ENCODE data around the gene RINL. TPM values are rescaled to one million over a fixed set of nuclear protein-coding genes. Genes with fewer than 3 reads are reported as not detected.
"Not testable (repeated sequence)": the region's sequence is repeated elsewhere in the genome, so short reads cannot be mapped to it uniquely, and the experiment has no call there.

Gene RINL
- polyA plus RNA-seq, 3 donors, result 7.2 to 19.3 (median 13.5) TPM

DNA sequence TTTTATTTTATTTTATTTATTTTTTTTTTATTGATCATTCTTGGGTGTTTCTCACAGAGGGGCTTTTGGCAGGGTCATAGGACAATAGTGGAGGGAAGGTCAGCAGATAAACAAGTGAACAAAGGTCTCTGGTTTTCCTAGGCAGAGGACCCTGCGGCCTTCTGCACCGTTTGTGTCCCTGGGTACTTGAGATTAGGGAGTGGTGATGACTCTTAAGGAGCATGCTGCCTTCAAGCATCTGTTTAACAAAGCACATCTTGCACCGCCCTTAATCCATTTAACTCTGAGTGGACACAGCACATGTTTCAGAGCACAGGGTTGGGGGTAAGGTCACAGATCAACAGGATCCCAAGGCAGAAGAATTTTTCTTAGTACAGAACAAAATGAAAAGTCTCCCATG is 23.1 kb downstream of the RINL start:
- not testable (repeated sequence) for H3K27ac ChIP-seq (ENCODE audit: low read depth, low read length)

DNA sequence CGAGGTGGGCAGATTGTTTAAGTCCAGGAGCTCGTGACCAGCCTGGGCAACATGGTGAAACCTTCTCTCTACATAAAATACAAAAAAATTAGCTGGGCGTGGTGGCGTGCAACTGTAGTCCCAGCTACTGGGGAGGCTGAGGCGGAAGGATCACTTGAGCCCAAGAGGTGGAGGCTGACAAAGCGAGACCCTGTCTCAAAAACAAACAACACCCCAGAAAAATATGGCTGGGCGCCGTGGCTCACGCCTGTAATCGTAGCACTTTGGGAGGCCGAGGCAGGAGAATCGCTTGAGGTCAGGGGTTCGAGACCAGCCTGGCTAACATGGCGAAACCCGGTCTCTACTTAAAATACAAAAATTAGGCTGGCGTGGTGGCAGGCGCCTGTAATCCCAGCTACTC is 24.9 kb downstream of the RINL start:
- no peak overlapping the region for H3K27ac ChIP-seq (ENCODE audit: low read depth, low read length)
- 87 to 92% (median 90%) methylated on average over 17 of the region's 17 CpGs for WGBS, 3 donors

More for the DNA sequence above, 23.1 kb downstream of the RINL start:
- WGBS, 3 donors, result 69 to 82% (median 74%) methylated on average over 2 to 3 of the region's 3 CpGs

- peak overlapping the region; percentile 97 for H3K27ac ChIP-seq (ENCODE audit: low read depth, low read length)
- 1 to 2% (median 2%) methylated on average over 42 to 52 of the region's 52 CpGs for WGBS, 3 donors
These were observed 25.6 kb downstream of the RINL start for GRCh38 chr19:38852231-38853044.

GRCh38 chr19:38851622-38852230 is 26.3 kb downstream of the RINL start:
- 0 to 1% (median 1%) methylated on average over 33 to 65 of the region's 67 CpGs for WGBS, 3 donors
- peak overlapping the region; percentile 98 for H3K27ac ChIP-seq (ENCODE audit: low read depth, low read length)

DNA sequence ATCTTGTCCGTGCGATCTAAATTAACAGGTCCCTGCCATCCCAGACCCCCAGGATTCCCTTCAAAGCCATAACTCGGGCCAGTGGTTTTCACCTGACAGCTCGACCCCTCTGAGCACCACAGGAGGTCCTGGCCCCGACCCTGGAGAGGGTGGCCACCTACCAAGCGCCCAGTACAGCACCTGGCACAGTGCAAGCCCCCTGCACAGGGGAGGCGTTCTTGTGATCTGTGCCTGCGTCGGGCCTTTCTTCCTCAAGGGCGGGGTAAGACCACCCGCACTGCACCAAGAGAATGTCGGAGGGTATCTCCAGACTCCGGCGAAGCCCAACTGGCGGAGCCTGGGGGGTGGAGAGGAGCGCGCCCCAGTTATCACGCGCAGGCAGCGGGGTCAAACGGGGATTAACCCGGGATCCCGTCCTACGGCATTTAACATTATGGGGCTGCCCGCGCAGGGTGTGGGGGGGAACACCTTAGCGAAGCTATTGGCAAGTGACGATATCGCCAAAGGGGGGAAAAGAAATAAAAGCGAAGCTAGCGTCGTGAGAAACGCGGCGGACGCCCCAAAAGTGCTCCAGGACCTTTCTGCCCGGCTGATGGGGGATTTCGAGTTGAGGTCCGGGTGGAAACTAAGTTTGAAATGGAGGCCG is 27.0 kb downstream of the RINL start:
- WGBS, 3 donors, result 2% methylated on average over 40 of the region's 40 CpGs
- peak overlapping the region; percentile 98 for H3K27ac ChIP-seq (ENCODE audit: low read depth, low read length)

DNA sequence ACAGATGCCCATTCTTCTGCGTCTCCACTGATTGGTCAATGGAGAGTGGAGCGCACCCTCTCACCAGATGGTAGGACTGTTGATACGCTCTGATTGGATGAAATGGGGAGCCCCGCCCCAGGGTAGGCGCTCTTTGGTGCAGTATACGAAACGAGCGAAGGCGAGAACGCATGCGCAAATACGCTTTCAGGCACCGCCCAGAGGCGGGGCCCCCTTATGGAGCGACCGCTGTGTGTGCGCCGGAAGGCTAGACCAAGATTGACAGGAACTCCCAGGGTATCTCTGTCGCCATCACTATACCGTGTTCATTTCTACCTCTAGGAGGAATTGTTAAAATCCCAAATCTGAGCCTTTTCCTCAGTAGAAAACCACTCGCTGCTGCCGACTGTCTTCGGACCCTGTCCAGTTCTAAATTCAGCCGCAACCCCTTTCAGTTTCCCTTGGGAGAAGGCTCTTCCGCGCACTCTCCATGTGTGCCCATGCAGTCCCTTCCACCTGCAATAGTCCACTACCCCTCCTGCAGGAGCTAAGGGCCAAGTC is 27.6 kb downstream of the RINL start:
- peak overlapping the region; percentile 98 for H3K27ac ChIP-seq (ENCODE audit: low read depth, low read length)
- WGBS, 3 donors, result 0% methylated on average over 26 of the region's 26 CpGs

- 0 to 1% (median 0%) methylated on average over 36 to 50 of the region's 50 CpGs for WGBS, 3 donors
- peak within 1 kb of the TSS; percentile 98 for H3K27ac ChIP-seq (ENCODE audit: low read depth, low read length)
These were observed 28.1 kb downstream of the RINL start, which contains the start of gene HNRNPL for GRCh38 chr19:38849860-38850435. Gene HNRNPL, minus strand, starts transcription at chr19:38849986. Its CDS starts 20 bp downstream, at chr19:38849966.

GRCh38 chr19:38849147-38849859 is 28.8 kb downstream of the RINL start:
- 1% methylated on average over 57 to 76 of the region's 76 CpGs for WGBS, 3 donors
- H3K27ac ChIP-seq (ENCODE audit: low read depth, low read length), result peak overlapping the region; percentile 98

GRCh38 chr19:38848299-38849146 is 29.6 kb downstream of the RINL start:
- no peak overlapping the region for H3K27ac ChIP-seq (ENCODE audit: low read depth, low read length)
- 16 to 30% (median 22%) methylated on average over 22 of the region's 22 CpGs for WGBS, 3 donors

DNA sequence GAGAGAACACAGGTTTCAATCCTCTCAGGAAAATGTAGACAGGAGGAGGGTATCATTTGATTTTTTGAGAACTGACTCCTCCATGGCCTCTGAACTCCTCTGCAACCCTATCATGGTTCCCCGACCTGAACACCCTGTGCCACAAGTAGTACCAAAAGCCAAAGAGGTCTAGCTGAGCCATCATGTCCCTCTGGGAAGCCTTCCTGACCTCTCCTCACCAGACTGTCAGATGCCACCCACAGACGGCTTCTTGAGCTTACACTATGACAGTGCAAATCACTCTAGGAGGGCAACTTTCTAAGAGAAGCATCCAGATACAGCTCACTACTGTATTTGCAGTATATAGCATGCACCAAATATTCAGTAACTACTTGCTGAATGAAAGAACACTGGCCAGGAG is 32.0 kb downstream of the RINL start:
- no peak overlapping the region for H3K27ac ChIP-seq (ENCODE audit: low read depth, low read length)
- 72 to 86% (median 74%) methylated on average over 2 of the region's 2 CpGs for WGBS, 3 donors

DNA sequence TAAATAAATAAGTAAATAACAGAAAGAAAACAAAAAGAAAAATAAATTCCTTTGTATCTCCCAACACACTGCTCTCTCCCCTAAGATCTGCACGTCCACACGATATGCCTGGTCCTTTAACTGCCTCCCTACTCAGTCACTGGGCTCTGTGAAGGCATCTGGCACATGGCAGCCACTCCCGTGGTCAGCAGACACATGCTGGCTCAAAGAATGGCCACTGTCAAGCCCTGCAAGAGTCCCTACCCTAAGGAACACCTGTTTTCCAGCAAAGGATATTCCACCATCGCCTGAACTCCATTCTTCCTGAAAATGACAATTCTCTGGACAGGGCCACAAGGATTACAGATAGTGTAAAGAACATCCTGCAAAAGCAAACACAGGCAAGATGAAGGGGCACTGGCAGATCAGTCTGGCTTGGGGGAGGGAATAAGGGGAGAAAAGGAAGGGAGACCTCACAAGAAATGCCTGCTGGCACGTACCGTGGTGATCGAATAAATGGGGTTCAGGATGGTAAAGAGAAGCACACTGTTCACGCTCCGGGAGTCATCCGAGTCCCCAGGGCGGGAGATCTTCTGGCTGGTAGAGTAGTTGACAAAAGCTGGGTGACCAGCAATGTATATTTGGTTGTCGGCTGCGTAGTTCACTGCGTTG is 32.6 kb downstream of the RINL start:
- no peak overlapping the region for H3K27ac ChIP-seq (ENCODE audit: low read depth, low read length)
- WGBS, 3 donors, result 88 to 93% (median 90%) methylated on average over 14 of the region's 14 CpGs

DNA sequence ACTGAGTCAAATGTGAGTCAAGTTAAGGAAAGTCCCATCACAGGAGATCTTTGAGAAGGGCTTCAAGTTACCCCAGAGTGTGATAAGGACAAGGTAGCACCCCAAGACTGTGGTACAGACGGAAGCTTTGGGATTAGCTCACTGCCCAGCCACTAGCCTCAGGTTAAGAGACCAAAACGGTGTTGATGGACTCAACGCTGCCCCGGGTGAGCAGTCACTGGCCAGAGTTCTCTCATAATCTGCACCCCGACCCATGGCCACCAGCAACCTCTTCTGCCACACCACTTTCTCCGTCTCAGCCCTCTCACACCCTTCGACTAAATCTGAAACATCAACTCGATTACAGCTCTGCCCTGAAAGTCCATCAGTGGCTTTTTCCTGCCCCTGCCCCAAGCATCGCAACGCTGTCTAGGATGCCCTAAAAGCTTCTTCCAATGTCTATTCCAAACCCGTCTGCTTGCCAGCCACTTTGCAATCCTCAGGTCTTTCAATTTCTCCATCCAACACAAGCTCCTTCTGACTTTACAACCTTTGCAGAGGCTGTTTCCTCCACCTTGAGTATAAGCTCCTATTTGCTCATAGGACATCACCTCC is 33.9 kb downstream of the RINL start:
- no peak overlapping the region for H3K27ac ChIP-seq (ENCODE audit: low read depth, low read length)
- 90 to 91% (median 90%) methylated on average over 11 of the region's 11 CpGs for WGBS, 3 donors

DNA sequence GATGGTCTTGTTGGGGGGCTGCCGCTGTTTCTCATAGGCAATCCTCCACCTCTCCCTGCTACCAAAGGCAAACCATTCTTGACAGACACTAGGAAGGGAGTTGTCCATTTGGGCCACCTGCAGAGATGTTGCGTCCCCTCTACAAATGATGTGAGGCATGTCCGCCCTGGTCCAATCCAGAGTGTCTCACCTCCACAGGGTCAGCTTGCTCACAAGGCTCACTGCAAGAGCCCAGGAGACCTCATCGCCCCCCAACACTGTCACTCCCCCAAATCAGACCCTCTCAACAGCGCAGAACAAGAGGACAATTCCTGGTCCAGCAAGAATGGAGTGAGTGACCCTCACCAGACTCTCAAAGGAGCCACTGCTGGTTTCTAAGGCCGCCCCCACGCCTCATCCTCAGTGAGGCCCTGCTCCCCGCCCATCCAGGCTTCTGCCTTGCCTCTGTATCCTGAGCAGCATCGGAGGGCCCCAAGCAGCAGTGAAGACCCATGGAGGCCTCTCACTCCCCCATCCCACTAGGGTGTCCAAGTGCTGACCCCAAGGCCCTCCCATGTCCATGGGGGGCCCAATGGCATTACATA is 34.8 kb downstream of the RINL start:
- 95 to 96% (median 95%) methylated on average over 9 of the region's 9 CpGs for WGBS, 3 donors
- no peak overlapping the region for H3K27ac ChIP-seq (ENCODE audit: low read depth, low read length)

- no peak overlapping the region for H3K27ac ChIP-seq (ENCODE audit: low read depth, low read length)
- 84 to 88% (median 88%) methylated on average over 17 of the region's 17 CpGs for WGBS, 3 donors
These were observed 35.5 kb downstream of the RINL start for GRCh38 chr19:38842439-38843174.

DNA sequence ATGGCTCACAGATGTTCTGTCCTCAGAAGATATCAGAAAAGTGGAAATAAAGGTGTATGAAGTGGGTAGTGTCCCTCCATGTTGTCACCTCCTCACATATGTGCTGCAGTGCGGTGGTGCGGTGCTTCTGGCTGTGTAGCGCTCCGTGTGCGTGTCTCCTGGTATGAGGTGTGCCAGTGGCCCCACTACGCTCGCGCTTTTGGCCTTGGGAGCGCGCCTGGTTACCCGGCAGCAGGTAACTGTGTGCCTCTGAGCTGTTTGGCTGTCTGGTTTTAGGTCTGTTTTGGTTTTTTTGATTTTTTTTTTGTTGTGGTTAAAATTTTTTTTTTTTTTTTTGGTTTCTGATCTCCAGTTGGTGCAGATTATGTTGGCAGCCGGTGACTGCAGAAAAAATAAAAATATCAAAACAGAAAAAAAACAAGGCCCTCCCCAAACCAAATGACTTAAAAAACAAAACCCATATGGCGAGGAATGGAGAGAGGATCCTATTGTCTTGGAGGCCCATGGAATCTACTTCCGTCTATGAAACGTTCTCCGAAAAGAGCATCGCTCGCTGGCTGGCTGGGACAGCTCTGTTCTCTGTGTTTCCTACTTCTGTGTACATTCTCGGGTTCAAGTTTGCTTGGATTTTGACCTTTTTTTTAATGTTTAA is 36.2 kb downstream of the RINL start:
- no peak overlapping the region for H3K27ac ChIP-seq (ENCODE audit: low read depth, low read length)
- WGBS, 3 donors, result 81 to 93% (median 87%) methylated on average over 19 of the region's 19 CpGs

All from adipose tissue (tissue), 3 donors.